ENCODE results near the gene MRPS18A.

DNA sequence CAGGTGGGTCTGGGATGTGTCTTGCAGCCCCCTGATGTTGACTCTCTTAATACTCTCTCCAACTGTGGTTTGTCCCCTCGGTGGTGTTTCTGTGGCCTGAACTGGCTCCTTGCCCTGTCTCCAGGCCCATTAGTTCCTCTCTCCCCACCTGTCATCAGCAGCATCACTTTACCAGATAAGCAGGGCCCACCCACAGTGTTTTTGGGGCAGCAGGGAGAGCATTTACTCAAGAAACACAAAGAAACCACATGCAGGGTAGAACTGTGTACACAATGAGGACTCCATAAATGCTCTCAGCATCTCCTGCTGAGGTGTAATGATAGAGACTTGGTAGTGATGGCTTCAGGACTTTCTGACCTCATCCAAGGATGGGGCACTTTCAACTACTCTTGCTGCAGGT, 20.2 kb upstream of the MRPS18A start:
- no peak for TF ChIP-seq CTCF (conservative IDR thresholded peaks at IDR 0.05; ENCODE audit: low read depth in 2 of 2)
- no peak for TF ChIP-seq POLR2AphosphoS5 (IDR thresholded peaks at IDR 0.05; ENCODE audit: low read depth)
- no peak for TF ChIP-seq EZH2 (IDR thresholded peaks at IDR 0.05; ENCODE audit: low read depth, unreplicated experiment)
- TF ChIP-seq CREB1 (CRISPR knock-in tag; IDR thresholded peaks at IDR 0.05; ENCODE audit: low read depth): no peak
- TF ChIP-seq JUNB (IDR thresholded peaks at IDR 0.05; ENCODE audit: unreplicated experiment): no peak
- TF ChIP-seq EZH2phosphoT487 (IDR thresholded peaks at IDR 0.05; ENCODE audit: unreplicated experiment): no peak
- TF ChIP-seq, protein P1, sequence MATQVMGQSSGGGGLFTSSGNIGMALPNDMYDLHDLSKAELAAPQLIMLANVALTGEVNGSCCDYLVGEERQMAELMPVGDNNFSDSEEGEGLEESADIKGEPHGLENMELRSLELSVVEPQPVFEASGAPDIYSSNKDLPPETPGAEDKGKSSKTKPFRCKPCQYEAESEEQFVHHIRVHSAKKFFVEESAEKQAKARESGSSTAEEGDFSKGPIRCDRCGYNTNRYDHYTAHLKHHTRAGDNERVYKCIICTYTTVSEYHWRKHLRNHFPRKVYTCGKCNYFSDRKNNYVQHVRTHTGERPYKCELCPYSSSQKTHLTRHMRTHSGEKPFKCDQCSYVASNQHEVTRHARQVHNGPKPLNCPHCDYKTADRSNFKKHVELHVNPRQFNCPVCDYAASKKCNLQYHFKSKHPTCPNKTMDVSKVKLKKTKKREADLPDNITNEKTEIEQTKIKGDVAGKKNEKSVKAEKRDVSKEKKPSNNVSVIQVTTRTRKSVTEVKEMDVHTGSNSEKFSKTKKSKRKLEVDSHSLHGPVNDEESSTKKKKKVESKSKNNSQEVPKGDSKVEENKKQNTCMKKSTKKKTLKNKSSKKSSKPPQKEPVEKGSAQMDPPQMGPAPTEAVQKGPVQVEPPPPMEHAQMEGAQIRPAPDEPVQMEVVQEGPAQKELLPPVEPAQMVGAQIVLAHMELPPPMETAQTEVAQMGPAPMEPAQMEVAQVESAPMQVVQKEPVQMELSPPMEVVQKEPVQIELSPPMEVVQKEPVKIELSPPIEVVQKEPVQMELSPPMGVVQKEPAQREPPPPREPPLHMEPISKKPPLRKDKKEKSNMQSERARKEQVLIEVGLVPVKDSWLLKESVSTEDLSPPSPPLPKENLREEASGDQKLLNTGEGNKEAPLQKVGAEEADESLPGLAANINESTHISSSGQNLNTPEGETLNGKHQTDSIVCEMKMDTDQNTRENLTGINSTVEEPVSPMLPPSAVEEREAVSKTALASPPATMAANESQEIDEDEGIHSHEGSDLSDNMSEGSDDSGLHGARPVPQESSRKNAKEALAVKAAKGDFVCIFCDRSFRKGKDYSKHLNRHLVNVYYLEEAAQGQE (IDR thresholded peaks at IDR 0.05; ENCODE audit: unreplicated experiment): no peak
- TF ChIP-seq STAT1 (IDR thresholded peaks at IDR 0.05; ENCODE audit: unreplicated experiment): no peak
- no peak for TF ChIP-seq ETS1 (IDR thresholded peaks at IDR 0.05)
- TF ChIP-seq, protein P2, sequence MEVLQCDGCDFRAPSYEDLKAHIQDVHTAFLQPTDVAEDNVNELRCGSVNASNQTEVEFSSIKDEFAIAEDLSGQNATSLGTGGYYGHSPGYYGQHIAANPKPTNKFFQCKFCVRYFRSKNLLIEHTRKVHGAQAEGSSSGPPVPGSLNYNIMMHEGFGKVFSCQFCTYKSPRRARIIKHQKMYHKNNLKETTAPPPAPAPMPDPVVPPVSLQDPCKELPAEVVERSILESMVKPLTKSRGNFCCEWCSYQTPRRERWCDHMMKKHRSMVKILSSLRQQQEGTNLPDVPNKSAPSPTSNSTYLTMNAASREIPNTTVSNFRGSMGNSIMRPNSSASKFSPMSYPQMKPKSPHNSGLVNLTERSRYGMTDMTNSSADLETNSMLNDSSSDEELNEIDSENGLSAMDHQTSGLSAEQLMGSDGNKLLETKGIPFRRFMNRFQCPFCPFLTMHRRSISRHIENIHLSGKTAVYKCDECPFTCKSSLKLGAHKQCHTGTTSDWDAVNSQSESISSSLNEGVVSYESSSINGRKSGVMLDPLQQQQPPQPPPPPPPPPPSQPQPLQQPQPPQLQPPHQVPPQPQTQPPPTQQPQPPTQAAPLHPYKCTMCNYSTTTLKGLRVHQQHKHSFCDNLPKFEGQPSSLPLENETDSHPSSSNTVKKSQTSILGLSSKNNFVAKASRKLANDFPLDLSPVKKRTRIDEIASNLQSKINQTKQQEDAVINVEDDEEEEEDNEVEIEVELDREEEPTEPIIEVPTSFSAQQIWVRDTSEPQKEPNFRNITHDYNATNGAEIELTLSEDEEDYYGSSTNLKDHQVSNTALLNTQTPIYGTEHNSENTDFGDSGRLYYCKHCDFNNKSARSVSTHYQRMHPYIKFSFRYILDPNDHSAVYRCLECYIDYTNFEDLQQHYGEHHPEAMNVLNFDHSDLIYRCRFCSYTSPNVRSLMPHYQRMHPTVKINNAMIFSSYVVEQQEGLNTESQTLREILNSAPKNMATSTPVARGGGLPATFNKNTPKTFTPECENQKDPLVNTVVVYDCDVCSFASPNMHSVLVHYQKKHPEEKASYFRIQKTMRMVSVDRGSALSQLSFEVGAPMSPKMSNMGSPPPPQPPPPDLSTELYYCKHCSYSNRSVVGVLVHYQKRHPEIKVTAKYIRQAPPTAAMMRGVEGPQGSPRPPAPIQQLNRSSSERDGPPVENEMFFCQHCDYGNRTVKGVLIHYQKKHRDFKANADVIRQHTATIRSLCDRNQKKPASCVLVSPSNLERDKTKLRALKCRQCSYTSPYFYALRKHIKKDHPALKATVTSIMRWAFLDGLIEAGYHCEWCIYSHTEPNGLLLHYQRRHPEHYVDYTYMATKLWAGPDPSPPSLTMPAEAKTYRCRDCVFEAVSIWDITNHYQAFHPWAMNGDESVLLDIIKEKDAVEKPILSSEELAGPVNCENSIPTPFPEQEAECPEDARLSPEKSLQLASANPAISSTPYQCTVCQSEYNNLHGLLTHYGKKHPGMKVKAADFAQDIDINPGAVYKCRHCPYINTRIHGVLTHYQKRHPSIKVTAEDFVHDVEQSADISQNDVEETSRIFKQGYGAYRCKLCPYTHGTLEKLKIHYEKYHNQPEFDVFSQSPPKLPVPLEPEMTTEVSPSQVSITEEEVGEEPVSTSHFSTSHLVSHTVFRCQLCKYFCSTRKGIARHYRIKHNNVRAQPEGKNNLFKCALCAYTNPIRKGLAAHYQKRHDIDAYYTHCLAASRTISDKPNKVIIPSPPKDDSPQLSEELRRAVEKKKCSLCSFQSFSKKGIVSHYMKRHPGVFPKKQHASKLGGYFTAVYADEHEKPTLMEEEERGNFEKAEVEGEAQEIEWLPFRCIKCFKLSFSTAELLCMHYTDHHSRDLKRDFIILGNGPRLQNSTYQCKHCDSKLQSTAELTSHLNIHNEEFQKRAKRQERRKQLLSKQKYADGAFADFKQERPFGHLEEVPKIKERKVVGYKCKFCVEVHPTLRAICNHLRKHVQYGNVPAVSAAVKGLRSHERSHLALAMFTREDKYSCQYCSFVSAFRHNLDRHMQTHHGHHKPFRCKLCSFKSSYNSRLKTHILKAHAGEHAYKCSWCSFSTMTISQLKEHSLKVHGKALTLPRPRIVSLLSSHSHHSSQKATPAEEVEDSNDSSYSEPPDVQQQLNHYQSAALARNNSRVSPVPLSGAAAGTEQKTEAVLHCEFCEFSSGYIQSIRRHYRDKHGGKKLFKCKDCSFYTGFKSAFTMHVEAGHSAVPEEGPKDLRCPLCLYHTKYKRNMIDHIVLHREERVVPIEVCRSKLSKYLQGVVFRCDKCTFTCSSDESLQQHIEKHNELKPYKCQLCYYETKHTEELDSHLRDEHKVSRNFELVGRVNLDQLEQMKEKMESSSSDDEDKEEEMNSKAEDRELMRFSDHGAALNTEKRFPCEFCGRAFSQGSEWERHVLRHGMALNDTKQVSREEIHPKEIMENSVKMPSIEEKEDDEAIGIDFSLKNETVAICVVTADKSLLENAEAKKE (CRISPR knock-in tag; IDR thresholded peaks at IDR 0.05): no peak
- TF ChIP-seq ZNF114 (CRISPR knock-in tag; IDR thresholded peaks at IDR 0.05): no peak

All from GM23338 (cell line).